Cardiac septum (tissue), 1 donor: ENCODE measurements around the gene SGMS1. TPM values are rescaled to one million over a fixed set of nuclear protein-coding genes. Genes with fewer than 3 reads are reported as not detected.
"Not testable (repeated sequence)": the region's sequence is repeated elsewhere in the genome, so short reads cannot be mapped to it uniquely, and the experiment has no call there.

ENCODE experiments used
- DNase-seq: peaks from one replicate; pipeline ENCODE4 v3.0.0-alpha.2; 2020; ENCODE audit warnings: low spot score
- intact Hi-C: fragments of 100-400 bp; cut with DNase I; formaldehyde crosslinking; loops from one replicate; pipeline ENCODE4 v1.14.0; 2022
- total RNA-seq: library from RNA; stranded (reverse); fragmentation: NEBNext Ultra II Directional; extraction: Animal tissue kit (Norgen Biotek cat#: 25700); gene quantifications from one replicate; pipeline ENCODE4 v1.2.1, GENCODE V29; 2021
- donor health status: DM: no; HTN: no; CAD: no.

Gene SGMS1
- total RNA-seq, 1 donor from 2014 or later: 24.3 TPM

DNA sequence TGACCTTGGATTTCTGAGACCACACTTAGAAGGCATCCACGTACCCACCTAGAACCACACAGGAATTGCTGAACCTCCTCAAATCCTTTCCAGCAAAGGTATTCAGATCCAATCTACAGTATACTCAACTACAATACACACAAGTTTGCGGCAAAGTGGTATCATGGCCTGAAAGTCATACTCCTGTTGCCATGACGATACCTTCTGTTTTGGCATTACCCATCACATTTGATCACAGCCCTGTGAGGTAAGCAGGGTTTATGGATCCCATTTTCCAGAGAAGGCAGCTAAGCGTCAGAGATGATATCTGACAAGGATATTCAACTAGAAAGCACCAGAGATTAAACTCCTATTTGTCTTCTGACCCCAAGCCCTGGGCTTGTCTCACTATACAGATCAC lies 32.8 kb downstream of the SGMS1 start:
- intact Hi-C loops: no loop called here
- DNase-seq: no peak

DNA sequence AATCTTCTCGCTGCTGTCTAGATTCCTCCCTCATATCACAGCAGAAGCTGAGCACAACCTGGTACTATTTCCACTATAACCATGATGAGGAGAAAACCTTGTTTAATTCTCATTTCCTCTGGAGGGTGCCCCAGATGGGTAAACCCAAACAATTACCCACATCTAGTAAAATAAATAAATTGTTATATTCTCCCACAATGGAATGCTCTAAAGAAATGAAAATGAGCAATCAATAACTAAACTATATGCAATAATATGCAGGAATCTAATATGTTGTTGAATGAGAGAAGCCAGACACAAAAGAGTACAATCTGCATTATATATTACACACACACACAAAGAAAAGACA lies 37.0 kb downstream of the SGMS1 start:
- intact Hi-C loops: no loop called here

GRCh38 chr10:50585921-50586739 lies 37.6 kb downstream of the SGMS1 start:
- DNase-seq: no peak
- intact Hi-C loops: no loop called here

More for the DNA sequence above, 37.0 kb downstream of the SGMS1 start:
- DNase-seq: no peak

DNA sequence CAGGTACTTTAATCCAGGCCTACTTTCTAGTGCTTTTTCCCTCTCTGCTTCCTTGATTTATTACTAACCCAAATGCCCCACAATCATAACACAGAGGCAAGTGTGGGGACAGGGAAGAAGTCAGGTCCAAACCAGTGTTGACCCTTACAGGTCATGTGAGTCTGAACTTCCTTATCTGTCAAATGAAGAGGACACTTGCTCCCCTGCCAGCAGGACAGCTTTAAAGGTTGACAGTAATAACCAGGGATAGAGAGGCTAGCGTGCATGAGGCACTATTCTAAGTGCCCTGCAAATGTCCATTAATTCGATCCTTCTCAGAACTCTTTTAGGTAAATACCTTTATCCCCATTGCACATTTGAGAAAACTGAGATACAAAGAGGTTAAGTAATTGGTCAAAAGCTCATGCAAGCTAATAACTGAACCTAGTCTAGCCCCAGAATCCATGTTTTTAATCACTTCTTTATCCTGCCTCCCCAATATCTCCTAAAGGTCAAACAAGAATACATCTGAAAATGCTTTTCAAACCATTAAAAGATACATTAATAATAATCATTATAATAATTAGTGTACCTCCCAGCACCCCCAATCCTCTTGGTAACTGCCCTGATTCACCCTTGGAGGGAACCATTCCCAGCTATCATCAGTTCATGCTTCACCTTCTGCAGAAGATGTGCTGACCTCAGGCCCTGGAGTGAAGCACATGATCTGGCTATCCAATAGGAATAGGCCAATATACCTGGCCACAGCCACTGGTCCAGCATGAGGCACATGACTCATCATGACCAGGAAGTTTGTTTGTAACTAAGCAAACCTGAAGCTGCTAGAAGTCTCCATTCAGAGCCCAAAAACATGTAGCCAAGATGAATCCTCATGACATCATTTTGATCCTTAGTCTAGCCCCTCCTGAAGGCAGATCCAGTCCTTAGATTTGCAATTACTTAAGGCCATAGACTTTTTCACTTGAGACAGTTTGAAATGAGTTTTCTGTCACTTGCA lies 40.7 kb downstream of the SGMS1 start:
- DNase-seq: no peak
- intact Hi-C loops: no loop called here

DNA sequence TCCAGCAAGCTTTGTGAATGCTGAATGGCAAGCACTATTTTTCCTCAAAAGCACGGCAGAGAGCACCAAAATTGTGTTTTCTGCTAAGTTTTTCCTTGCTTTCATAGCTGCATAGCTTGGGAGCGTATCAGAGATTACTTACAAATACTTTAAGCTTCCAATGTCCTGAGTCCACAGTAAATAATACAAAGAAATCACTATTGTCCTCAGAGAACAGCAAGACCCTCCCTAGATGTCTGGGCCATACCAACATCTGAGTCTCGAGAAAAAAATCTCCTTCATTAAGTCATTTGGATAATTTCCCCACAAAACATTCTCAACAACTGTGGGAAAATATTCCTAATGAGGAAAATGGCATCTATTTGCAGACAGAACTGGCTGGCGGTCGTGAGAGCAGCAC lies 41.7 kb downstream of the SGMS1 start:
- intact Hi-C loops: no loop called here
- DNase-seq: no peak

DNA sequence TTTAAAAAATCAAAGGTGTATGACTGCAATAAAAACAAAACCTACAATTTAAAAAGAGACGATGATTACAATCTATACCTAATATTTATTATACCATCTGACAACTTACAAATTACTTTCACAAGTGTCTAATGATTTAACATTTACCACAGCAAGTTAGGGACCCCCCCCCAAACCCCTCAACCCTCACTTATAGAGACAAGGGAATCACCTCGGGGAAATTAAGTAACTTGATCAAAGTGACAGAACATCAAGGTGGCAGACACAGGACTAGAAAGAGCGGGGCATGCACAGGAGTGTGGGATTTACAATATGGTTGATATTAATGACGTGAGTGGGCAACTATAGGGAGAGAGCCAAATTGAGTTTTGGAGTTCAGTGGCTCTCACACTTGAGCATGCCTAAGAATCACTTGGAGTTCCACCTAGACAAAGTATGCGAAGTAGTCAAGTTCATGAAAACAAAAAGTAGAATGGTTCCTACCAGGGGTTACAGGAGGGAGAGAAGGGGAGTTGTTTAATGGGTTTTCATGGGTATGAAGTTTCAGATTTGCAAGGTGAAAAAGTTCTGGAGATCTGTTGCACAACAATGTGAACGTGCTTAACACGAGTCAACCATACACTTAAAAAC lies 43.4 kb downstream of the SGMS1 start:
- intact Hi-C loops: no loop called here

DNA sequence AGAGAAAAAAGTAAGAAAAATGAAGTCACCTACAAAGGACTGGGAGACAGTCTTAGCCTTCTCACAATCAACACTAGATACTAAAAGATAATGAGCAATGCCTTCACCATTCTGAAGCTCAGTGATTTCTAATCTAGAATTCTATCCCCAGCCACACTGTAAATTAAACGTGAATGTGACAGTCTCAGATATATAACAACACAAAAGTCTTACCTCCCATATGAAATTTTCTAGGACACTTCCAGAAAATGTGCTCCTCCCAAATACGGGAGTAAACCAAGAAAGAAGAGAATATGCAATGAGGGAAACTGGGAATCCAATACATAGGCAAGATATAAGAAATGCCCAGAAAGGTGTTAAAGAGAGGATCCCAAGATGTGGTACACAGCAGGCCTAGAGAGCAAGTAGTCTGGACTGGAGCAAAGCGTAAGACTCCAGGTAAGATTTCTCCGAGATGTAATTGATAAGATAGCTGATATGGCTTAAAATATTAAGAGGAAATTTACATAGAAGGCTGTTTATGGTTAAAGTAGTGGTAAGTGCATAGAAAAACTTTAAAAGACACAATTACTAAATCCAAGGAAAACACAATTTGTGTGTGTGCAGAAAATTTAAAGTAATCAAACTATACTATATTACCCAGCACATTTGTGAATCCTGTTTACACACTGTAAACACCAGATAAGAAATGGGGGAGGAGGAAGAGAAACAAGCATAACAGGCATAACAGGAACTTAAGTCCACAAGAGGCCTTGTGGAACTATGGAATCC lies 44.1 kb downstream of the SGMS1 start:
- intact Hi-C loops: loop anchor here (5.0 kb wide), 1 partner anchor 43 kb away; the partner anchor contains the start of gene SGMS1
- DNase-seq: no peak

More for the DNA sequence above, 43.4 kb downstream of the SGMS1 start:
- no peak for DNase-seq

DNA sequence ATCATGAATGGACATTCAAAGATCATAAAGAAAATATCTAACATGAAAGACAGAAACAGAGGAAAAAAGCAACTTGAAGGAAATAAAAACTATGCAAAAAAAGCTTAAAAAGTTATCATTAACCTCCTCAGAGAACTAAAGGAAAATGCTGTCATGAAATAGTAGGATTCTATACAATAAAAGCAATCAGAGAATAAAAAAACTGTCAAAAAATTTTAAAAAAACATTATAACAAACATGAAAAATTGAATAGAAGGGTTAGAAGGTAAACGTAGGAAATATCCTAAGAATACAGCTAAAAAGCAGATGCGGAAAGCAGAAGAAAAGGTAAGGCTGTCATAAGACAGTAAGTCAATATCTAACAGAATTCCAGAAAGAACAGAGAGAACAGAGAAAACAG lies 44.8 kb downstream of the SGMS1 start:
- no peak for DNase-seq
- intact Hi-C loops: loop anchor here (5.0 kb wide), 1 partner anchor 43 kb away; the partner anchor contains the start of gene SGMS1

- no peak for DNase-seq
These were observed 45.9 kb downstream of the SGMS1 start for GRCh38 chr10:50577681-50578350.

GRCh38 chr10:50577010-50577409 lies 46.7 kb downstream of the SGMS1 start:
- no peak for DNase-seq
- intact Hi-C loops: loop anchor here (5.0 kb wide), 1 partner anchor 45 kb away; the partner anchor contains the start of gene SGMS1

More at GRCh38 chr10:50577681-50578350, 45.9 kb downstream of the SGMS1 start:
- intact Hi-C loops: loop anchor here (5.0 kb wide), 1 partner anchor 44 kb away; the partner anchor contains the start of gene SGMS1

DNA sequence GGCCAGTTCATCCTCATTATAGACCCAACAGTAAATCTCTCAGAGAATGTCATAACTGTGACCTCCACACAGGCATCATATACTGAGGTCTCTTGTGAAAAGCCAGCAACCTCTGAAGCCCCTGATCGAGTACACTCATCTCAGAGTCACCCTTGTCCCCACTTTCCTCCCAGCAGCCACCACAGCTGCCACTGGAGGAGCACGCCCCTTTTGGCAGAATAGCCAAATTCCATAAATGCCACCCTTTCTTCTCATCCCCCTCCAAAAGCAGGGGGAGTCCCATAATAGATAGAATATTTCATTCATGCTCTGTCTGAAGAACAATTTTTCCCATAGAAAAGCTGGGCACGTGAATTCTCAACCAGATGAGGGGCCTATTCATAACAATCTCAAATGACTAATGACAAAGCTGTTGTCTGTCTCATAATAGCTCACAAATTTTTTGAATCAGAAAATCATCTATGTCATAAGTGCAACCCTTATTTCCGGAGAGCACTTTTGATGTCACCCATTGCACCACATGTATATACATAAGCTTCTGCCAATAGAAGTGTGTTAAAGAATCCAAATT lies 47.4 kb downstream of the SGMS1 start:
- intact Hi-C loops: loop anchor here (5.0 kb wide), 1 partner anchor 46 kb away; the partner anchor contains the start of gene SGMS1

GRCh38 chr10:50575477-50576244 lies 48.1 kb downstream of the SGMS1 start:
- no peak for DNase-seq
- intact Hi-C loops: loop anchor here (5.0 kb wide), 1 partner anchor 47 kb away; the partner anchor contains the start of gene SGMS1

More for the DNA sequence above, 47.4 kb downstream of the SGMS1 start:
- no peak for DNase-seq

DNA sequence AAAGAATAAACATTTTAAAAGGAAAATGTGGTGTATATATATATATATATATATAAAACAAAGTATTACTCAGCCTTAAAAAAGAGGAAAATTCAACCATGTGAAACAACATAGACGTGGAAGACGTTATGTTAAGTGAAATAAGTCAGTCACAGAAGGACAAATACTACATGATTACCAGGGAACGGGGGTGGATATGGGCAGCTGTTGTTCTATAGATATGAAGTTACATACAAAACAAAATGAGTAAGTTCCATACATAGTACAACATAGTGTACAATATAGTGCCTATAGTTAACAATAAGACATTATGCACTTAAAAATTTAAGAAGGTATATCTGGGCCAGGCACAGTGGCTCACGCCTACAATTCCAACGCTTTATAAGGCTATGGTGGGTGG lies 48.8 kb downstream of the SGMS1 start:
- no peak for DNase-seq
- intact Hi-C loops: loop anchor here (5.0 kb wide), 1 partner anchor 47 kb away; the partner anchor contains the start of gene SGMS1

DNA sequence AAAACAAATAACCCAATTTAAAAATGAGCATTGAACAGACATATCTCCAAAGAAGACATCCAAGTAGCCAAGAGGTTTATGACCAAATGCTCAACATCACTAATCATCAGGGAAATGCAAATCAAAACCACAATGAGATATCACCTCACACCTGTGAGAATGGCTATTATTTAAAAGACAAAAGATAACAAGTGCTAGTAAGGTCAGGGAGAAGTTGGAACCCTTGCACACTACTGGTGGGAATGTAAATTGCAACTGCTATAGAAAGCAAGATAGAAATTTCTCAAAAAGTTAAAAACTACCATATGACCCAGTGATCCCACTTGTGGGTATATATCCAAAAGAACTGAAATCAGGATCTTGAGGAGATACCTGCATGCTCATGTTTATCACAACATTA lies 49.5 kb downstream of the SGMS1 start:
- intact Hi-C loops: no loop called here
- DNase-seq: no peak

DNA sequence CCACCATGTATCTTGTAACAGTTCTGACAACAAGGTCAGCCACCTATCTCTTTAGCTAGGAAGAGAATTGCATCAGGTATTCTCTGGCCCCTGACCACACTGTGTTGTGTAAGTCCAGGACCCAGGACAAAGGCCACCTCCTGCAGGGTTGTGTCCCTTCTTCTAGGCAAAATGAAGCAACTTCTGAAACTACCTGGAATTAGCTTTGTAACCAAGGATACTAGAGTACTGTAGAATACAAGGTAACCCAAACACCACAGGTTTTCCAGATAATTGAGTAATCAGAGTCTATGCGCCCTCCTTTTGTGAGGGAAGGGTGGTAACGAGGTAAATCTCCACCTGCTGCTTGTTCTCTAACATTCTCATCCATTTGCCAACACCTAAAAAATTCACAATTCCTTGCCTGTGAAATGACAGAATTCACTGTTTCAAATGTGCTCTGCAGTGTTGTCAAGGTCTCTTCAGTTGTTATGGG lies 51.7 kb downstream of the SGMS1 start:
- DNase-seq: no peak
- intact Hi-C loops: no loop called here

- DNase-seq, intact Hi-C loops: not testable (repeated sequence)
These were observed 55.0 kb downstream of the SGMS1 start for GRCh38 chr10:50568750-50569149.

DNA sequence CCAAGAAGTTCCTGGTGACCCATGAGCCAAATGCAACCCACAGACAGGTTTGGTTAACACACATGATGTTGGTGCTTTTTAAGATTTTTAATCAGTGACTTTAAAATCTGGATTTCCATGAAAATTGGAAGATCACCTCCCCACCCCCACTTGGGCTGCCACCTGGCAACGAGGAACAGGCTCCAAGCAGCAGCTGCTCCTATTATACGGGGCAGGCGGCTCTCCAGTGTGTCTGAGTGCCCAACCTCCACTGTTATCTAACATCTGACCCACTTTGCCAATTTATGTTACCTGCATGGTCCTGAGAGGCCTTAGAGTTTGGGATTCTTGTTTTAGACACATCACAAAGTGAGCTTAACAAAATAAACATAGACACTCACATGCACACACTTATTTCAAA lies 56.4 kb downstream of the SGMS1 start:
- no peak for DNase-seq
- intact Hi-C loops: no loop called here
